ENCODE results near the gene OPHN1.

DNA sequence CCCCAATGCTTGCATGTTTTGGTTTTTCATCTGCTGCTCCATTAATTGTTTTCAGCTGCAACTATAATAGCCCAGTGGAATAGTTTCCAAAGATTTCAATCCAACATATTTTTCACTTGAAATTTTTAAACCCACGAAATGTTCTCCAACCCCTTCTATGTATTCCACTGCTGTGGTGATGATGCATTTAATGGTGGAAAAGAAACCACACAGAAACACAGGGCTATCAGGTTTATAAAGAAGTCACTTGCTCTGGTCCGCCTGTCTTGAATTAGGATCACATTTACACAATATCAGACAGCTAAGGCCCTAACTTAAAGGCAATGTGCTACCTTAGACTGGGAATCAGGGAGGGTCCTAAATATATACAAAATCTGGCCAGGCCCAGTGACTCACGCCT lies 35.0 kb downstream of the OPHN1 start:
- no peak for TF ChIP-seq POLR2A (IDR thresholded peaks at IDR 0.05)
- TF ChIP-seq, protein P1, sequence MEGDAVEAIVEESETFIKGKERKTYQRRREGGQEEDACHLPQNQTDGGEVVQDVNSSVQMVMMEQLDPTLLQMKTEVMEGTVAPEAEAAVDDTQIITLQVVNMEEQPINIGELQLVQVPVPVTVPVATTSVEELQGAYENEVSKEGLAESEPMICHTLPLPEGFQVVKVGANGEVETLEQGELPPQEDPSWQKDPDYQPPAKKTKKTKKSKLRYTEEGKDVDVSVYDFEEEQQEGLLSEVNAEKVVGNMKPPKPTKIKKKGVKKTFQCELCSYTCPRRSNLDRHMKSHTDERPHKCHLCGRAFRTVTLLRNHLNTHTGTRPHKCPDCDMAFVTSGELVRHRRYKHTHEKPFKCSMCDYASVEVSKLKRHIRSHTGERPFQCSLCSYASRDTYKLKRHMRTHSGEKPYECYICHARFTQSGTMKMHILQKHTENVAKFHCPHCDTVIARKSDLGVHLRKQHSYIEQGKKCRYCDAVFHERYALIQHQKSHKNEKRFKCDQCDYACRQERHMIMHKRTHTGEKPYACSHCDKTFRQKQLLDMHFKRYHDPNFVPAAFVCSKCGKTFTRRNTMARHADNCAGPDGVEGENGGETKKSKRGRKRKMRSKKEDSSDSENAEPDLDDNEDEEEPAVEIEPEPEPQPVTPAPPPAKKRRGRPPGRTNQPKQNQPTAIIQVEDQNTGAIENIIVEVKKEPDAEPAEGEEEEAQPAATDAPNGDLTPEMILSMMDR (IDR thresholded peaks at IDR 0.05), result no peak
